ENCODE measurements around the gene ITGB2. TPM values are rescaled to one million over a fixed set of nuclear protein-coding genes. Genes with fewer than 3 reads are reported as not detected.

Gene ITGB2
- total RNA-seq, 1 experiment from 2014 or later: 1.5 TPM

- TF ChIP-seq RAD21 (IDR thresholded peaks at IDR 0.05; ENCODE audit: low read depth) (no peak), ELF1 (IDR thresholded peaks at IDR 0.05; ENCODE audit: borderline replicate concordance, low read depth) (no peak), POLR2AphosphoS5 (IDR thresholded peaks at IDR 0.05; ENCODE audit: low read depth, low read length) (no peak), YY1 (IDR thresholded peaks at IDR 0.05; ENCODE audit: extremely low read depth, insufficient replicate concordance, low read depth, low read length) (no peak), CBX3 (IDR thresholded peaks at IDR 0.05; ENCODE audit: low read depth) (no peak), EZH2 (IDR thresholded peaks at IDR 0.05) (no peak), SP1 (IDR thresholded peaks at IDR 0.05; ENCODE audit: low read depth) (no peak), CEBPB (IDR thresholded peaks at IDR 0.05; ENCODE audit: low read depth) (no peak), EZH2phosphoT487 (IDR thresholded peaks at IDR 0.05; ENCODE audit: borderline replicate concordance) (no peak), SIN3A (IDR thresholded peaks at IDR 0.05; ENCODE audit: low read depth) (no peak)
These were observed 65.8 kb downstream of the ITGB2 start (continued) for GRCh38 chr21:44854664-44855446.

- intact Hi-C loops (cut with micrococcal nuclease): no loop called here
- no TSS peak for BruUV-seq (replicated peaks)
- H3K9me2 ChIP-seq (ENCODE audit: insufficient read depth): no peaks in the 10 kb centered on the region
- H3K4me1 ChIP-seq (ENCODE audit: control insufficient read depth in 1 of 2, insufficient read depth in 2 of 2, low read length in 2 of 2): no peaks in the 10 kb centered on the region; a peak in 1 of 4 replicates
- POLR2A ChIA-PET: no interaction called here
- H3K9ac ChIP-seq (ENCODE audit: low read length): no peak overlapping the region
- no peak overlapping the region for H3K4me2 ChIP-seq (ENCODE audit: low read length)
- H3K79me2 ChIP-seq (ENCODE audit: insufficient read depth, low read length): peaks cover 31% of the 10 kb centered on the region
- ATAC-seq (no peak), DNase-seq (ENCODE audit: low read depth, low spot score) (no peak)
- H4K20me1 ChIP-seq (ENCODE audit: insufficient read depth): no peaks in the 10 kb centered on the region
- H3K36me3 ChIP-seq (ENCODE audit: control insufficient read depth in 1 of 2, insufficient read depth in 2 of 2, low read length in 2 of 2): peaks cover 33 to 50% of the 10 kb centered on the region in 2 experiments
- H3K9me3 ChIP-seq (ENCODE audit: control insufficient read depth in 1 of 2, insufficient read depth in 1 of 2, low read depth in 1 of 2, low read length in 2 of 2): no peaks in the 10 kb centered on the region
- no peak overlapping the region for H2AFZ ChIP-seq (ENCODE audit: low read depth, low read length, poor library complexity, severe bottlenecking)
- CTCF ChIA-PET: no interaction called here
- H3K4me3 ChIP-seq (replicated peaks in 1 of 2; ENCODE audit: low read depth in 1 of 2, low read length in 2 of 2): no peak overlapping the region
- H3K27ac ChIP-seq (ENCODE audit: low read depth, low read length): no peak overlapping the region
- H3K27me3 ChIP-seq (ENCODE audit: insufficient read depth, low read length): no peaks in the 10 kb centered on the region
- RAD21 ChIA-PET (ENCODE audit: low non-redundant PET in 1 of 2, low total read pairs in 2 of 2, uncharacterized antibody in 2 of 2, unreplicated experiment in 2 of 2): no interaction called here
- no peak for TF ChIP-seq CBX3 (IDR thresholded peaks at IDR 0.05; ENCODE audit: low read depth)
- no peak for TF ChIP-seq RAD21 (IDR thresholded peaks at IDR 0.05; ENCODE audit: low read depth)
- TF ChIP-seq MAX (IDR thresholded peaks at IDR 0.05): no peak
- TF ChIP-seq CEBPB (IDR thresholded peaks at IDR 0.05; ENCODE audit: low read depth): no peak
- no peak for TF ChIP-seq EGR1 (IDR thresholded peaks at IDR 0.05; ENCODE audit: low read depth)
- no peak for TF ChIP-seq EZH2 (IDR thresholded peaks at IDR 0.05)
- TF ChIP-seq POLR2AphosphoS5 (IDR thresholded peaks at IDR 0.05; ENCODE audit: low read depth, low read length): no peak
- TF ChIP-seq JUND (IDR thresholded peaks at IDR 0.05): no peak
- TF ChIP-seq POLR2A (IDR thresholded peaks at IDR 0.05; ENCODE audit: borderline replicate concordance, extremely low read depth, insufficient read depth, insufficient read length): no peak
- no peak for TF ChIP-seq ZBTB33 (IDR thresholded peaks at IDR 0.05; ENCODE audit: extremely low read depth, insufficient replicate concordance, low read length)
- TF ChIP-seq SP1 (IDR thresholded peaks at IDR 0.05; ENCODE audit: low read depth): no peak
- no peak for TF ChIP-seq CTCF (IDR thresholded peaks at IDR 0.05 in 2 of 3, conservative IDR thresholded peaks at IDR 0.05 in 1 of 3; ENCODE audit: borderline replicate concordance in 1 of 3, insufficient read depth in 1 of 3, low read depth in 2 of 3, low read length in 2 of 3)
- TF ChIP-seq EZH2phosphoT487 (IDR thresholded peaks at IDR 0.05; ENCODE audit: borderline replicate concordance): no peak
- no peak for TF ChIP-seq SIN3A (IDR thresholded peaks at IDR 0.05; ENCODE audit: low read depth)
- TF ChIP-seq ATF3 (IDR thresholded peaks at IDR 0.05): no peak
- no peak for TF ChIP-seq YY1 (IDR thresholded peaks at IDR 0.05; ENCODE audit: extremely low read depth, insufficient replicate concordance, low read depth, low read length)
- TF ChIP-seq ZFX (IDR thresholded peaks at IDR 0.05): no peak
These were observed 66.4 kb downstream of the ITGB2 start for GRCh38 chr21:44854391-44854663.
